ENCODE measurements around the gene UNC13C. TPM values are rescaled to one million over a fixed set of nuclear protein-coding genes. Genes with fewer than 3 reads are reported as not detected.
"Not testable (repeated sequence)": the region's sequence is repeated elsewhere in the genome, so short reads cannot be mapped to it uniquely, and the experiment has no call there.

The UNC13C gene
- total RNA-seq, 1 donor from 2014 or later, result 1.6 TPM

GRCh38 chr15:54298396-54298795, 320.2 kb downstream of the UNC13C start:
- DNase-seq (ENCODE audit: low spot score), result no peak

DNA sequence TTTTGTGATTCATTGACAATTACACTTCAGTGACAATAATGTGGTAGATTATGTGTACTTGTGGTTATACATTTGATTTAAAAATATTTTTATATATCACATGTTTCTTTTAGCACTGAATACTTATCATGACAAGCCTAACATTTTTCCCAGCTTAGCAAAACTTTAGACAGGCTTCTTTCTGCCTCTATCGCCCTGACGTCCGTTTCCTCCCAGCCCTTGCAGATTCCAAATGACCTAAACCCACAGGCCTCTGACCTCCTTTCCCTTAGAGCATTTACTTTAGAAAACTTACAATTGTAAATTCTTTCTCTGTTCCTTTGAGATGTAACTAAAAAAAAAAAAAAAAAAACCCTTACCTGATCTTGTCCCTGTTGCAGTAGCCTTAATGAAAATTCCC, 326.1 kb downstream of the UNC13C start:
- DNase-seq (ENCODE audit: low spot score), result no peak

- DNase-seq (ENCODE audit: low spot score), result no peak
Measured at GRCh38 chr15:54305138-54305537, 326.9 kb downstream of the UNC13C start.

GRCh38 chr15:54307252-54307902, 329.1 kb downstream of the UNC13C start:
- no peak for DNase-seq (ENCODE audit: low spot score)

DNA sequence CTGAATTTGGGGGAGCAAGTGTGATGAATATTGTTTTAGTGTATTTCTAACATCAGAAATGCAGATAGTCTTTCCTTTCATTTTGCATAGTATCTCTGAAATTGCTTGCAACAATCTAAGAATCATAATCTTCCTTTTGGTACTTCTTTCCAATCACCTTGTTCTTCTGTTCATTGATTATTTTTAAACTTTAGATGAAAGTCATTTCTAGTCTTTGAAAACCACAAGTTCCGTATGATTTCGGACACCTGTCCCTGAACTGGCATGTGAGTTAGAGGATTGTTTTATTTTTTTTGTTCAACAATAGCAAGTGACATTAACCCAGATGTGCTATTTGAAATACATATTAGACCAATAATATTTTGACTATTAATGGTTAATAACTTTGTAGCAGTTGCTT, 329.7 kb downstream of the UNC13C start:
- no peak for DNase-seq (ENCODE audit: low spot score)

DNA sequence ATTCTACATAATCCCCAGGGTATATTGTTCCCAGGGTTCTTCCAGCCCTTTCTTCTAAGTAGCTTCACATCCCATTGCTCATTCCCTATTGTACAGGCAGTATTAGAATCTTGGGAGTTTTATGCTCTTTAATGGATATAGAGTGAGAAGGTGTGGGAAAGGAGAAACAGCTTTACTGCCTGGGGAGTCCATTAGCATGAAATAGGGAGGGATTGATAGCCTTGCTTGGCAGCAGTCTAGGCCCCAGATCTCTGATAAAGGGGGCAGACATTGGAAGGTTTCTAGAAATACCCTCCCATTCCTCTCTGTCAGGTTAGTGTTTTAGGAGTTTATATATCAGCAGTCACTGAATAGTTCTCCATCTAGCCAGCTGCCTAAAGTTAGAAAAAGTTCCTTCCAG, 334.3 kb downstream of the UNC13C start:
- DNase-seq (ENCODE audit: low spot score), result no peak

DNA sequence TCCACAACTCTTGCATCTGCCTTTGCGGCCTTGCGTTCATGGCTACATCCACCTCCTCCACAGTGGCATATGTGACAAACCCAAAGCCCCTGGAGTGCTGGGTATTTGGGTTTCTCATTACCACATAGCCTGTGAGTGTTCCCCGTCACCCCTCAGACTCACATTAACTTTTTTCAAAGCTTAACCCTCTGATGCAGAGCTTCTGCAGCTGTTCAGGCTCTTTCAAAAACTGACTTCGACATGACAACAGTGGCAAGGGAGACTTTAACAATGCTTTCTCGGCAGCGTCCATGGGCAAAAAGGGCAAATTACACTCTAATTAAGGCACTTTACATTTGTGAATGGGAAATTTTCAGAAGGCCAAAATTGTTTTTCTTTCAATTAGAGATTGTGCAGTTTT, 343.2 kb downstream of the UNC13C start:
- no peak for DNase-seq (ENCODE audit: low spot score)

- DNase-seq (ENCODE audit: low spot score), result no peak
Measured at GRCh38 chr15:54322341-54322740, 344.1 kb downstream of the UNC13C start.

DNA sequence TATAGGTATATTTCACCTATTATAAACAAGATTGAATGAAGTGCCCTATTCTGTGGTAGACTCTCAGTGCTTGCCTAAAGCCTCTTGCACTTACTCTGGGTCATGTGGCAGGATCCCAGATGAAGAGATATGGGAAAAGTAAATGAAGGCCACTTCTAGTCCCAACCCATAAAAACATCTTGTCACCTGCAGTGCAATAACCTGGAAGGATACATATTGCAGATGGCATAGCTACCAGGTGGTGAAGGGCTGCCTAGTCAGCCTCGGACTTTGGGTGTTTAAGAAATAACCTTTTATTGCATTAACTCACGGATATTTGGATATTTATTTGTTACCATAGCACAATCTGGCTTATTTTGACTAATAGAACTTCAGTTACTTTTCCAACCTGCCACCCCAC, 367.1 kb downstream of the UNC13C start:
- no peak for DNase-seq (ENCODE audit: low spot score)

GRCh38 chr15:54345827-54346226, 367.6 kb downstream of the UNC13C start:
- no peak for DNase-seq (ENCODE audit: low spot score)

DNA sequence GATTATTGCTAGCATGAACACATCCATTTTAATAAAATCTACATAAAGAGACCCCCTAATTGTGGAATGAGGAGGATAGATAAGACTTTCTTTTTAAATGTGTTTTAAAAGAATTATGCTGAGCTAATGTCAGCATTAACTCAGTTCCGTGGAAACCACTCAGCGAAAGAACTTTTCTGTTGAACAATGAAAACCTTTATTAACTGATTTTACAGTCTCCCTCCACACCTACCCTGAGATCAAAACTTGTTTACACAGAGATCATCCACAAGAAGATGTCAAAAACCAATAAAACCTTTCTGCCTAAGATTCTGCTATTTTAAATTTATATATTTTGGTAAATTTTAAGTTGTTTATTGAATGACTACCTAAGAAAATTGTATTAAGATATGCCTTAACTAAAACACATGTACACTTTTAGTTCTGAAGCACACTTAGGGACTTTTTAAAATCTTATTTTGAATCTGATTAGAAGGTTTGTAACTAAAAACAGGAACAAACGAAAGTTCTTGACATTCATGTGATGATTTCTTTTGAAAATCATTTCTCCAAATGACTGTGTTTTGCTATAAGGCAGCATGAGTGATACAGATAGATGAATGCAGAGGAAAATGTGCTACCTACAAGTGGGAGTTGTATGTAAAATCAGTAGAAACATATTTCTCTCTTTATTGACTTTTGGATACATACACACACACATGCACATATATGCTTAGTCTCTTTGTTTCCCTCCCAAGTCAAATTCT, 369.0 kb downstream of the UNC13C start:
- DNase-seq (ENCODE audit: low spot score), result no peak

DNA sequence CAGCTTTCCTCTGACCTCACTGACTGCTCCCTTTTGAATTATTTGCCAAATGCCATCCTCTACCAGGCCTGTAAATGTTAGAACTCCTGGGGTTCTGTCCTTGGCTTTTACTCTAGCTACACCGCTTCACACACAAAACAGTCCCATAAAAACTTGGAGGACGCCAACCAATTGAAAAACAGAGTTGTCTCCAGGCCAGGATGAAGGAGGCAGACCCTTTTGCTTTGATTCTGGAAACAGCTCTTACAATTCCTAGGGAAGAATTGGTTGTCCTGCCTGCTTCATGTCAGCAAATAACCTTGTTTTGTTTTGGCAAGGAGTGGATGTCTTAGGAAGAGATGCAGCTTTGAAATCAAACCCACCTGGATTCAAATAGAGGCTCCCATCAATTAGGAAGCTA, 375.5 kb downstream of the UNC13C start:
- no peak for DNase-seq (ENCODE audit: low spot score)

DNA sequence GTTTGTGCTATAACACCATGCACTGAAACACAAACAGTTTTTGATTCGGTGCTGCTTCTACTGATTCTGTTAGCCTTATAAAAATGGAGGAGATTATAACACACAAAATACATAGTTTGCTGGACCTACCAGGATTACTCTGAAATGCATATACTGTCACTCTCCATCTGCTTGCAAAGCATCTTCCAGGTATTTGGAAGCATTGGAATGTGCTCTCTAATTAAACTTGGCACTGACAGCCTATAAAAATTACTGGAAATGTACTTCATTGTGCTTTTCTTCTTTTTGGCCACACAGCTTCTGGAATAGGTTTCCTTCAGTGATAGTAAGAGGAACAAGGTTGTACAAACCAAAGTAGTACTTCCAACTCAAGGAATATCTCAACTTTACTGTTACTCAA, 376.1 kb downstream of the UNC13C start:
- no peak for DNase-seq (ENCODE audit: low spot score)

DNA sequence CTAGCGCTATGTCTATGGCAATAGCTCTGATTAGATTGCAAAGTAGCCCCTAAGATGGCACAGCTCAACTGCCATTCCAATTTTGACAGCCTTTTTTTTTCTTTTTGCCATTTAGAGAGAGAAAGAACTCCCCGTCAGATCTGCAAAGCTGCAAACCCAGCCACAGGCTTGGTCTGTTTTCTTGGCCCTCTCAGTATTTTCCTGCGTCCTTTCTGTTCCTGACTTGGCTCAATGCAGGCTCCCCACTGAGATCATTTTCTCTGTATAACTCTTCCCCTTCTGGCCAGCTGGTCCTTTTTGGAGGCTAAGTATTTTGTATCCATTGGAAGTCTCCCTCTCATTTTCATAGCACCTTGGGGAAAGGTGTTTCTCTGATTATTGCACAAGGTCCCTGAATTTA, 386.7 kb downstream of the UNC13C start:
- no peak for DNase-seq (ENCODE audit: low spot score)

- no peak for DNase-seq (ENCODE audit: low spot score)
Measured at GRCh38 chr15:54373332-54373731, 395.1 kb downstream of the UNC13C start.

GRCh38 chr15:54374184-54374952, 396.1 kb downstream of the UNC13C start:
- no peak for DNase-seq (ENCODE audit: low spot score)

DNA sequence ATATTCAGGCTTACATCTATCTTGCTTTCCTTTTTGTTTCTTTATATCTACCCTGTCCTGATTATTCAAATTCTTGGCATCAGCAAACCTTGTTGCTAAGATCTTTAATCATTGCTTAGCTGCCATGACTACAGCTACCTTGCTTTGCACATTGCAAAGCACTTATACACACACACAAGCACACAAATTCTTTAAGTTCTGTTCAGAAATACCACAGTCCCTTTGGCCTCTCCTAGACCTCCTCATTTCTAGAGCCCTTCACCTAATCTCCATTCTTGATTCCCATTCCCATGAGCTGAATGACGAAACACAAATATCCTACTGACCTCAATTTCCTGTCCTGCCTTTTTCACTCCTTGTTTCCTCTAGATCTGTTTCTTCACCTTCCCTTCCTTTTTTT, 409.6 kb downstream of the UNC13C start:
- DNase-seq (ENCODE audit: low spot score), result no peak

DNA sequence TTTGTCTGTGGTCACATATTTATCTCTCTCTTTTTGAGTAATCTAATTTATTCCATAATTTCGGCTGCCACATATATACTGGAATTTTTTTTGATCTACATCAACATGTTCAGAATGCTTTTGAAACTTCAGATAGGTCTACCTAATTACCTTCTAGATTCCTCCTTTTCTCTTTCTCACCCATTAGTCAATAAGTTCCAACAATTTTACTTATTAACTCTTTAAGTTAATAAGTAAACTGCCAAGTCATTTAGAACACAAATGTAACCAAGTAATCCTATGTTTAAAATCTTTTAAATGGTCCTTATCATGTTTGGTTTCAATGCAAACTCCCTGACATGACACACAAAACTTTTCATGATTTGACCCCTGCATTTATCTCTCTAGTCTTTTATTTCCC, 410.5 kb downstream of the UNC13C start:
- DNase-seq (ENCODE audit: low spot score), result no peak

DNA sequence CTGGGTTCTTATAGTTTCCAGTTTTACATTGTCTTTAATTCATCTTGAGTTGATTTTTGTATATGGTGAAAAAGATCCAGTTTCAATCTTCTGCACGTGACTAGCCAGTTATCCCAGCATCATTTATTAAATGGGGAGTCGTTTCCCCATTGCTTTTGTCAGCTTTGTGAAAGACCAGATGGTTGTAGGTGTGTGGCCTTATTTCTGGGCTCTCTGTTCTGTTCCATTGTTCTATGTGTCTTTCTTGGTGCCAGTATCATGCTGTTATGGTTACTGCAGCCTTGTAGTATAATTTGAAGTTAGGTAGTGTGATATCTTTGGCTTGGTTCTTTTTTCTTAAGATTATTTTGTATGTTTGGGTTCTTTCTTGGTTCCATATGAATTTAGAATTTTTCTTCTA, 432.2 kb downstream of the UNC13C start:
- no peak for DNase-seq (ENCODE audit: low spot score)

- no peak for DNase-seq (ENCODE audit: low spot score)
Measured at GRCh38 chr15:54424171-54424570, 445.9 kb downstream of the UNC13C start.

- DNase-seq (ENCODE audit: low spot score), result no peak
Measured at GRCh38 chr15:54428596-54428995, 450.4 kb downstream of the UNC13C start.

DNA sequence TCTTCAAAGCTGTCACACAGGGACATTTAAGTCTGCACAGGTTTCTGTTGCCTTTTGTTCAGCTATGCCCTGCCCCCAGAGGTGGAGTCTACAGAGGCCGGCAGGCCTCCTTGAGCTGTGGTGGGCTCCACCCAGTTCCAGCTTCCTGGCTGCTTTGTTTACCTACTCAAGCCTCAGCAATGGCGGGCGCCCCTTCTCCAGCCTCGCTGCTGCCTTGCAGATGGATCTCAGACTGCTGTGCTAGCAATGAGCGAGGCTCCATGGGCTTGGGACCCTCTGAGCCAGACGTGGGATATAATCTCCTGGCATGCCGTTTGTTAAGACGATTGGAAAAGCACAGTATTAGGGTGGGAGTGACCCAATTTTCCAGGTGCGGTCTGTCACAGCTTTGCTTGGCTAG, 472.0 kb downstream of the UNC13C start:
- not testable (repeated sequence) for DNase-seq (ENCODE audit: low spot score)

DNA sequence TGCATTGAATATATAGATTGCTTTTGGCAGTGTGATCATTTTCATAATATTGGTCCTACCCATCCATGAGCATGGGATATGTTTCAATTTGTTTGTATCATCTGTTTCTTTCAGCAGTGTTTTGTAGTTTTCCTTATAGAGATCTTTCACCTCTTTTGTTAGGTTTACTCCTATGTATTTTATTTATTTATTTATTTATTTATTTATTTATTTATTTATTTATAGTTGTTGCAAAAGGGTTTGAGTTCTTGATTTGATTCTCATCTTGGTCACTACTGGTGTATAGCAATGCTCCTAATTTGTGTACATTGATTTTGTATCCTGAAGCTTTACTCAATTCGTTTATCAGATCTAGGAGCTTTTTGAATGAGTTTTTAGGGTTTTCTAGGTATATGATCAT, 478.2 kb downstream of the UNC13C start:
- DNase-seq (ENCODE audit: low spot score), result no peak
